Ureter (tissue), 1 donor: ENCODE measurements around the gene NGEF. TPM values are rescaled to one million over a fixed set of nuclear protein-coding genes. Genes with fewer than 3 reads are reported as not detected.
"Not testable (repeated sequence)": the region's sequence is repeated elsewhere in the genome, so short reads cannot be mapped to it uniquely, and the experiment has no call there.

Experiments
- DNase-seq: peaks from one replicate; pipeline ENCODE4 v3.0.0-alpha.2; 2020; ENCODE audit warnings: low spot score
- total RNA-seq: library from RNA; stranded (reverse); gene quantifications from one replicate; pipeline ENCODE4 v1.2.4, GENCODE V29; 2023
- donor health status: DM: yes; HTN: yes; CAD: no.

NGEF gene
- total RNA-seq, 1 donor from 2014 or later = 8.1 TPM

GRCh38 chr2:233022561-233022960 lies 9.5 kb upstream of the NGEF start:
- DNase-seq = no peak

- no peak for DNase-seq
Measured at GRCh38 chr2:233021771-233022170, 8.7 kb upstream of the NGEF start.

- no peak for DNase-seq
Measured at GRCh38 chr2:233020454-233020853, 7.4 kb upstream of the NGEF start.

- not testable (repeated sequence) for DNase-seq
Measured at GRCh38 chr2:233019610-233020009, 6.6 kb upstream of the NGEF start.

GRCh38 chr2:233017947-233018346 lies 4.9 kb upstream of the NGEF start:
- no peak for DNase-seq

GRCh38 chr2:233015019-233015645 lies 2.1 kb upstream of the NGEF start:
- DNase-seq = no peak

GRCh38 chr2:233013650-233014049 lies 594 bp upstream of the NGEF start:
- DNase-seq = no peak

GRCh38 chr2:233012301-233012971 lies 620 bp downstream of the NGEF start:
- peak; percentile 39 for DNase-seq

GRCh38 chr2:233011702-233012131 lies 1.3 kb downstream of the NGEF start:
- peak; percentile 20 for DNase-seq

GRCh38 chr2:233011268-233011650 lies 1.8 kb downstream of the NGEF start:
- peak; percentile 18 for DNase-seq

GRCh38 chr2:233010569-233011267 lies 2.3 kb downstream of the NGEF start:
- DNase-seq = peak; percentile 33

- peak; percentile 5 for DNase-seq
Measured at GRCh38 chr2:233009661-233010060, 3.4 kb downstream of the NGEF start.

GRCh38 chr2:233007739-233008138 lies 5.3 kb downstream of the NGEF start:
- peak; percentile 24 for DNase-seq

- DNase-seq = peak; percentile 7
Measured at GRCh38 chr2:233007270-233007669, 5.8 kb downstream of the NGEF start.

- DNase-seq = peak; percentile 32
Measured at GRCh38 chr2:233006648-233007047, 6.4 kb downstream of the NGEF start.

- peak; percentile 32 for DNase-seq
Measured at GRCh38 chr2:233005096-233005495, 8.0 kb downstream of the NGEF start.

GRCh38 chr2:233003658-233004555 lies 9.1 kb downstream of the NGEF start:
- DNase-seq = peak; percentile 30

- peak; percentile 20 for DNase-seq
Measured at GRCh38 chr2:233002829-233003657, 10.0 kb downstream of the NGEF start.

GRCh38 chr2:233000886-233001750 lies 11.9 kb downstream of the NGEF start:
- peak; percentile 31 for DNase-seq

- peak; percentile 34 for DNase-seq
Measured at GRCh38 chr2:232999354-232999753, 13.7 kb downstream of the NGEF start.
